ENCODE results near the gene DGKQ. TPM values are rescaled to one million over a fixed set of nuclear protein-coding genes. Genes with fewer than 3 reads are reported as not detected.
"Not testable (repeated sequence)": the region's sequence is repeated elsewhere in the genome, so short reads cannot be mapped to it uniquely, and the experiment has no call there.

The DGKQ gene
- total and polyA plus RNA-seq, 7 donors: 2.2 to 3.9 (median 2.8) TPM

- Histone ChIP-seq H3K4me1 (peaks cover 33% of the 10 kb centered on the region), H3K27me3 (ENCODE audit: insufficient read depth in 3 of 3, low read length in 2 of 3) (no peaks in the 10 kb centered on the region), H3K4me3 (peak overlapping the region; percentile 99), H3K27ac (peak overlapping the region; percentile 99), H3K9me3 (no peaks in the 10 kb centered on the region), H3K36me3 (ENCODE audit: insufficient read depth in 1 of 2, low read depth in 1 of 2) (no peaks in the 10 kb centered on the region)
- intact Hi-C loops (cut with DNase I): loop anchor here (5.0 kb wide), 2 partner anchors 42 to 188 kb away; partner anchors contain the start of gene DGKQ (in 1 of the 2)
- WGBS, 3 donors: 46 to 49% (median 49%) methylated on average over 3 of the region's 3 CpGs
- TF ChIP-seq, protein P1, sequence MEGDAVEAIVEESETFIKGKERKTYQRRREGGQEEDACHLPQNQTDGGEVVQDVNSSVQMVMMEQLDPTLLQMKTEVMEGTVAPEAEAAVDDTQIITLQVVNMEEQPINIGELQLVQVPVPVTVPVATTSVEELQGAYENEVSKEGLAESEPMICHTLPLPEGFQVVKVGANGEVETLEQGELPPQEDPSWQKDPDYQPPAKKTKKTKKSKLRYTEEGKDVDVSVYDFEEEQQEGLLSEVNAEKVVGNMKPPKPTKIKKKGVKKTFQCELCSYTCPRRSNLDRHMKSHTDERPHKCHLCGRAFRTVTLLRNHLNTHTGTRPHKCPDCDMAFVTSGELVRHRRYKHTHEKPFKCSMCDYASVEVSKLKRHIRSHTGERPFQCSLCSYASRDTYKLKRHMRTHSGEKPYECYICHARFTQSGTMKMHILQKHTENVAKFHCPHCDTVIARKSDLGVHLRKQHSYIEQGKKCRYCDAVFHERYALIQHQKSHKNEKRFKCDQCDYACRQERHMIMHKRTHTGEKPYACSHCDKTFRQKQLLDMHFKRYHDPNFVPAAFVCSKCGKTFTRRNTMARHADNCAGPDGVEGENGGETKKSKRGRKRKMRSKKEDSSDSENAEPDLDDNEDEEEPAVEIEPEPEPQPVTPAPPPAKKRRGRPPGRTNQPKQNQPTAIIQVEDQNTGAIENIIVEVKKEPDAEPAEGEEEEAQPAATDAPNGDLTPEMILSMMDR (IDR thresholded peaks at IDR 0.05): no peak
- DNase-seq: no peak
- no peak for ATAC-seq
These were observed 43.3 kb downstream of the DGKQ start for GRCh38 chr4:930028-930551.

- ATAC-seq (no peak), DNase-seq (no peak)
- intact Hi-C loops (cut with DNase I): loop anchor here in 1 of 2 donors (10.0 kb wide), 1 partner anchor 144 kb away; no protein-coding TSS in a partner anchor
- Histone ChIP-seq H3K36me3 (ENCODE audit: insufficient read depth in 1 of 2, low read depth in 1 of 2) (no peaks in the 10 kb centered on the region), H3K4me1 (peaks cover 34% of the 10 kb centered on the region), H3K4me3 (no peak overlapping the region), H3K9me3 (no peaks in the 10 kb centered on the region), H3K27me3 (ENCODE audit: insufficient read depth in 3 of 3, low read length in 2 of 3) (no peaks in the 10 kb centered on the region), H3K27ac (no peak overlapping the region)
- 86 to 89% (median 88%) methylated on average over 17 of the region's 17 CpGs for WGBS, 3 donors
- TF ChIP-seq, protein P1 (IDR thresholded peaks at IDR 0.05): no peak
These were observed 44.1 kb downstream of the DGKQ start for GRCh38 chr4:929096-929765.

GRCh38 chr4:927566-927965 lies 45.8 kb downstream of the DGKQ start:
- 92 to 94% (median 93%) methylated on average over 19 to 21 of the region's 21 CpGs for WGBS, 3 donors
- not testable (repeated sequence) for DNase-seq; H3K4me3 ChIP-seq; H3K9me3 ChIP-seq; ATAC-seq; H3K27ac ChIP-seq; H3K27me3 ChIP-seq (ENCODE audit: insufficient read depth in 3 of 3, low read length in 2 of 3); H3K36me3 ChIP-seq (ENCODE audit: insufficient read depth in 1 of 2, low read depth in 1 of 2)
- peaks cover 27% of the 10 kb centered on the region for H3K4me1 ChIP-seq
- intact Hi-C loops (cut with DNase I): loop anchor here in 1 of 2 donors (10.0 kb wide), 1 partner anchor 143 kb away; no protein-coding TSS in a partner anchor

DNA sequence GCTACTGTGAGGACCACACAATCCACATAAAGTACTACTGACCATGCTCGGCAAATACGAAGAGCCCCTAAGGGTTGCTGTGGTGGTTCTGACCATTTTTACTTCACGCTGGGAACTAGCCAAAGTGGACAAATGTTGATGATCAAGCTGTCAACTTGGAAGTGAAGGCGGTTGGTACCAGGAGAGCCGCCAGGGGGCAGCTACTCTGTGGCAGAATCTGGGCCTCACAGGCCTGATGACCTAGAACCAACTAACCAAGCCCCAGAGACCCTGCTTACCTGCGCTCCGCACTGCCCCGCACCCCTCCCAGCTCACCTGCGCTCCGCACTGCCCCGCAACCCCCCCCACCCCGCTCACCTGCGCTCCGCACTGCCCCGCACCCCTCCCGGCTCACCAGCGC lies 46.8 kb downstream of the DGKQ start:
- TF ChIP-seq, protein P1 (IDR thresholded peaks at IDR 0.05): no peak
- H3K9me3 ChIP-seq: no peaks in the 10 kb centered on the region
- DNase-seq: peak in 1 of 2 donors; percentile 53
- H3K4me1 ChIP-seq: peaks cover 27% of the 10 kb centered on the region
- 67 to 85% (median 78%) methylated on average over 9 to 16 of the region's 17 CpGs for WGBS, 3 donors
- ATAC-seq: no peak
- no peaks in the 10 kb centered on the region for H3K27me3 ChIP-seq (ENCODE audit: insufficient read depth in 3 of 3, low read length in 2 of 3)
- no peaks in the 10 kb centered on the region for H3K36me3 ChIP-seq (ENCODE audit: insufficient read depth in 1 of 2, low read depth in 1 of 2)
- intact Hi-C loops (cut with DNase I): loop anchor here in 1 of 2 donors (10.0 kb wide), 1 partner anchor 142 kb away; no protein-coding TSS in a partner anchor
- no peak overlapping the region for H3K27ac ChIP-seq
- no peak overlapping the region for H3K4me3 ChIP-seq

DNA sequence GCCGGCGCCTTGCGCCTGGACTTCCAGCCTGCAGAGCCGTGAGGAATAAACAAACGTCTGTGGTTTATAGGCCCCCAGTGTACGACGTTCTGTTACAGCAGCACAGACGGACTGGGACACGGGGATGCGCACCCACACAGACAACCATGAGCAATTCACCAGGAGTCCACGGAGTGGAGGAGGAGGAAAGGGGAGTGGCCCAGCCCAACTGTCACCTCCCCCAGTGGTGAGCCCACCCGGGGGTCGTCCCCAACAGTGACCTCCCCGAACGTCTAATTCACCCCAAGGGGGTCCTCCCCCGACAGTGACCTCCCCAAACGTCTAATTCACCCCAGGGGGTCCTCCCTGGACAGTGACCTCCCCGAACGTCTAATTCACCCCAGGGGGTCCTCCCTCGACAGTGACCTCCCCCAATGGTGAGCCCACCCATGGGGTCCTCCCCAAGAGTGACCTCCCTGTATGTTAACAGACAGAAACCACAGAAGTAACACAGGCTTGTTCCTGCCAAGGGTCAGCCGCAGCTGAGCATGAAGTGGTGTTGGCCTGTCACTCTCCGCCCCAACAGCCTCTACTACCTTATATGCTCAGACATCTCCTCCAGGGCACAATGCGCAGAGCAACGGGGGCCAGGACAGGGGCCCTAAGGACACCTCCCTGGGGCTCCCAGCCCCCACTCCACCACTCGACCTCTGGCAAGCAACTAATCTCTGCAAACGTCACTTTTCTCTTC lies 47.4 kb downstream of the DGKQ start:
- ATAC-seq (no peak), DNase-seq (no peak)
- no peak overlapping the region for H3K27ac ChIP-seq
- no peaks in the 10 kb centered on the region for H3K27me3 ChIP-seq (ENCODE audit: insufficient read depth in 3 of 3, low read length in 2 of 3)
- no peaks in the 10 kb centered on the region for H3K36me3 ChIP-seq (ENCODE audit: insufficient read depth in 1 of 2, low read depth in 1 of 2)
- H3K4me1 ChIP-seq: peaks cover 24% of the 10 kb centered on the region
- intact Hi-C loops (cut with DNase I): loop anchor here in 1 of 2 donors (10.0 kb wide), 1 partner anchor 141 kb away; no protein-coding TSS in a partner anchor
- TF ChIP-seq, protein P1 (IDR thresholded peaks at IDR 0.05): no peak
- no peaks in the 10 kb centered on the region for H3K9me3 ChIP-seq
- 76 to 83% (median 78%) methylated on average over 26 of the region's 26 CpGs for WGBS, 3 donors
- no peak overlapping the region for H3K4me3 ChIP-seq
